AML-193 (cell line): ENCODE measurements around the gene HSPA2.
"Not testable (repeated sequence)": the region's sequence is repeated elsewhere in the genome, so short reads cannot be mapped to it uniquely, and the experiment has no call there.

Source experiments
- DNase-seq, 2 experiments: peaks; one replicate each; lab custom pipeline; 2025; lab: John Stamatoyannopoulos, UW

HSPA2 gene

GRCh38 chr14:64515053-64515452 is 25.5 kb upstream of the HSPA2 start:
- no peak for DNase-seq

- DNase-seq = no peak
These were observed 23.6 kb upstream of the HSPA2 start for GRCh38 chr14:64516969-64517368.

- DNase-seq = not testable (repeated sequence)
These were observed 22.9 kb upstream of the HSPA2 start for GRCh38 chr14:64517667-64518066.

GRCh38 chr14:64518229-64518628 is 22.3 kb upstream of the HSPA2 start:
- DNase-seq = no peak

- no peak for DNase-seq
These were observed 19.8 kb upstream of the HSPA2 start for GRCh38 chr14:64520699-64521098.

GRCh38 chr14:64522591-64523355 is 17.8 kb upstream of the HSPA2 start:
- DNase-seq = no peak

- no peak for DNase-seq
These were observed 15.2 kb upstream of the HSPA2 start for GRCh38 chr14:64525354-64525753.

- no peak for DNase-seq
These were observed 9.0 kb upstream of the HSPA2 start for GRCh38 chr14:64531567-64531966.

GRCh38 chr14:64536488-64537245 is 3.9 kb upstream of the HSPA2 start:
- no peak for DNase-seq

- no peak for DNase-seq
These were observed 875 bp downstream of the HSPA2 start for GRCh38 chr14:64541261-64541971.

GRCh38 chr14:64541972-64542835 is 1.7 kb downstream of the HSPA2 start:
- DNase-seq = no peak

- DNase-seq = no peak
These were observed 2.3 kb downstream of the HSPA2 start for GRCh38 chr14:64542836-64543201.

GRCh38 chr14:64544607-64545312 is 4.2 kb downstream of the HSPA2 start:
- no peak for DNase-seq

GRCh38 chr14:64549016-64549415 is 8.5 kb downstream of the HSPA2 start:
- no peak for DNase-seq

GRCh38 chr14:64549791-64550620 is 9.5 kb downstream of the HSPA2 start, which contains the start of gene PPP1R36:
Gene PPP1R36, plus strand, starts transcription at chr14:64549961. Its CDS starts 37 bp downstream, at chr14:64549998.
- no peak for DNase-seq

GRCh38 chr14:64550621-64551333 is 10.2 kb downstream of the HSPA2 start:
- DNase-seq = no peak

GRCh38 chr14:64554556-64554955 is 14.0 kb downstream of the HSPA2 start:
- DNase-seq = no peak

- no peak for DNase-seq
These were observed 16.0 kb downstream of the HSPA2 start for GRCh38 chr14:64556526-64556925.

GRCh38 chr14:64558216-64558615 is 17.7 kb downstream of the HSPA2 start:
- not testable (repeated sequence) for DNase-seq

- no peak for DNase-seq
These were observed 21.1 kb downstream of the HSPA2 start for GRCh38 chr14:64561631-64562030.
